Fibroblast of lung (primary cell): Measurements from ENCODE around the gene HRH4.

ENCODE experiments used
- EZH2 ChIP-seq: IDR thresholded peaks from 2 replicates; pipeline ENCODE4 v1.5.1; 2012; ENCODE audit warnings: low read length, control low read depth, mild to moderate bottlenecking; ENCODE audit errors: missing control alignments
- TF ChIP-seq, protein P1 (sequence below), 2 donors: IDR thresholded peaks in 1 of 2; conservative IDR thresholded peaks in 1 of 2; 1 replicate in 1 of 2; 2 replicates in 1 of 2; pipeline ENCODE4 v1.5.1; 2011 to 2012; ENCODE audit warnings: low read length in 2 of 2, control low read depth in 1 of 2, inconsistent platforms in 1 of 2, low read depth in 1 of 2, mild to moderate bottlenecking in 1 of 2

DNA sequence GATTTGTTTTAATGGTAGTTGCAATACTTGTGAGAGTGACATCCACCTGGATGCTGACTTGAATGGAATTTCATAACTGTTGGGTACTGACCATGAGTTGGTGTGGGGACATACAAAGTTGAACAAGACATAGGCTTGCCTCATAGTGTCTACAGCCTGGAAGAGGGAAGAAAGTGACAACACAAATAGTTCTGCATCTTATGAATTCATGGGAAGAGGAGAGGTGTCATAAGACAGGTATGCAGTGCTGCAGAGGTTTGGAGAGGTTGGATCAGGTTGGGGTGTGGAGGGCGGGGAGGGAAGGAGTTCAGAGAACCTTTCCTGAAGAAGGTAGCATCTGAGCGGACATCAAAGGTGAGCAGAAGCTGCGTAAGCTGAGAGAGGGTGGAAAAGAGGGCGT is 44.0 kb downstream of the HRH4 start:
- TF ChIP-seq, protein P1, sequence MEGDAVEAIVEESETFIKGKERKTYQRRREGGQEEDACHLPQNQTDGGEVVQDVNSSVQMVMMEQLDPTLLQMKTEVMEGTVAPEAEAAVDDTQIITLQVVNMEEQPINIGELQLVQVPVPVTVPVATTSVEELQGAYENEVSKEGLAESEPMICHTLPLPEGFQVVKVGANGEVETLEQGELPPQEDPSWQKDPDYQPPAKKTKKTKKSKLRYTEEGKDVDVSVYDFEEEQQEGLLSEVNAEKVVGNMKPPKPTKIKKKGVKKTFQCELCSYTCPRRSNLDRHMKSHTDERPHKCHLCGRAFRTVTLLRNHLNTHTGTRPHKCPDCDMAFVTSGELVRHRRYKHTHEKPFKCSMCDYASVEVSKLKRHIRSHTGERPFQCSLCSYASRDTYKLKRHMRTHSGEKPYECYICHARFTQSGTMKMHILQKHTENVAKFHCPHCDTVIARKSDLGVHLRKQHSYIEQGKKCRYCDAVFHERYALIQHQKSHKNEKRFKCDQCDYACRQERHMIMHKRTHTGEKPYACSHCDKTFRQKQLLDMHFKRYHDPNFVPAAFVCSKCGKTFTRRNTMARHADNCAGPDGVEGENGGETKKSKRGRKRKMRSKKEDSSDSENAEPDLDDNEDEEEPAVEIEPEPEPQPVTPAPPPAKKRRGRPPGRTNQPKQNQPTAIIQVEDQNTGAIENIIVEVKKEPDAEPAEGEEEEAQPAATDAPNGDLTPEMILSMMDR (conservative IDR thresholded peaks at IDR 0.05 in 1 of 2, IDR thresholded peaks at IDR 0.05 in 1 of 2; ENCODE audit: low read depth in 1 of 2, low read length in 2 of 2): no peak
- TF ChIP-seq EZH2: no peak
